NOMO-1 (cell line): ENCODE data around the gene CORIN.

Experiments
- DNase-seq, 2 experiments: peaks; one replicate each; lab custom pipeline; 2025; ENCODE audit not compliant: unreplicated experiment in 2 of 2; lab: John Stamatoyannopoulos, UW

Gene CORIN

DNA sequence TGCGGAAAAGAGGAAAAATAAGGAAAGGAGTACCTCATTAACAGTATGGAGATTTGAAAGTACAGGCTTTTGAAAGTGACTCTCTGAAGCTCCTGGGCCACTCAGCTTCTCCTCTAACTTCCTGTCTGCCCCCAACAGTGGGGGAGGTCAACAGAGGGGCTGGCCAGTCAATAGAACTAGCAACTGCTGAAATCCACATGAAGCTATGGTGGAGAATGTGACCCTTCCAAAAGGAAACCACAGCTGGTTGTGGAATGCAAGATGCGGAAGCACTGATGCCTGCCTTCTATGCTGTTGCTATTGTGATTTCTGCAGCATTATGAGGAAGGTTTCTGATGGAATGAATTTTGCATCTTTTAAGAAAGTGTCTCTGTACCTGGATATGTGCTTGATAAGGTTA, 2.4 kb downstream of the CORIN start:
- no peak for DNase-seq

DNA sequence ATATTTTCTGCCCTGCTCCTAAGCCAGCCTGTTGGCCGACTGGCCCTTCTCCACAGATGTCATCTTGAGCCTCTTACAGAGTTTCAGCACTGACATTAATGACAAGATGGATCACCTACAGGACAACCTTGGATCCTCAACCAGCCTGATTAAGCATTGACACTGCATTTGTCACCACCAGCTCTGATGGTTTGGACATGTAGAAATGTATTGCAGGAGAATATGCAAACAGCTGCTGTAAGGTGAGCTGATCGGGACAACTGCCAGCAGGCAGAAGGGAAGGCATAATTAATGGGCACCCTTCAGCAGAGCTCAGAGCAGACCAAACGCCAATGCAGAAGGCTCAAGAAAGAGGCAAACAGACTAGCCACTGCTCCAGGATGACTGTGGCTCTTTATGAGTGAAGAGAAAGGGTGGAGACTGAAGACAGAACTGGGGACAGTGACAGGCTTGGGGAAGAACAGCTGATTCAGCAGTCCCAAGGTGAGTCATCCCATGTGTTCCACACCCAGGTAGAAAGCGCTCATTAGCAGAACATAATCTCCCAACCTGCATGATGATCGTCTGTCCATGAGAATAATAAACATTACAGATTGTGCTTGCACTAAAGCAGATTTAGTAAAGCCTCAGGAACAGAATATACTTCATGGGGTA, 6.7 kb downstream of the CORIN start:
- no peak for DNase-seq

DNA sequence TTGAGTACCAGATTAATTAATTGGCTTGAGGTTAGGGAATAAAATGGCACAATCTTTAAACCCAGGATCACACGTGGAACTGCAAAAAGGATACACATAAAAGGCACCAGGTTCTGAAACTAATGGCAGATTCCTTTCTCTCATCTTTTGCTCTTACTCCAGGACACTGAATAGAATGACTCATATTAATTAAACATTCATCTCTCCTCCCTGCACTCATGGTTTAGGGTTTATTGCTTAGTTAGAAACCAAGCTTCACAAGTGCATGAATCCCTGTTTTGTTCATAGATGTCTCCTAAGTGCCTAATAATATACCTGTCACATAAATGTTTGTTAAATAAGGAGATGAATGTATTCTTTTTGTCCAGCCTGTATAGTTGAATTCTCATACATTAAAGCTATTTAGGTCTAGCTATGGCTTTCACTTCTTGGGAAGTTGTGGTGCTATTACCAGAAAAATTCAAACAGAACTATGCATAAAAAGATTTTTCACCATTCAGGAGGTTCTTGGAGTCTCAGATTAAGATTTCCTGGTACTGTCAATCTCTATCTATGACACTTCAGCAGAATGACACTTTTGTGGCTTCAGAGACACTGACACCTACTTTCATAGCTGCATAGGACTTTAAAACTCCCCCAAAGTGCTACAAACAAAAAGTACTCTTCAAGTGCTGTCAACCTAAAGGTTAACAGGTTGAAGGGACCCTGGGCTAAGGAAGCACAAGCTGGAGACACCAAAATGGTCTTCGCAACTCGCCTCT, 7.4 kb downstream of the CORIN start:
- DNase-seq, result no peak

DNA sequence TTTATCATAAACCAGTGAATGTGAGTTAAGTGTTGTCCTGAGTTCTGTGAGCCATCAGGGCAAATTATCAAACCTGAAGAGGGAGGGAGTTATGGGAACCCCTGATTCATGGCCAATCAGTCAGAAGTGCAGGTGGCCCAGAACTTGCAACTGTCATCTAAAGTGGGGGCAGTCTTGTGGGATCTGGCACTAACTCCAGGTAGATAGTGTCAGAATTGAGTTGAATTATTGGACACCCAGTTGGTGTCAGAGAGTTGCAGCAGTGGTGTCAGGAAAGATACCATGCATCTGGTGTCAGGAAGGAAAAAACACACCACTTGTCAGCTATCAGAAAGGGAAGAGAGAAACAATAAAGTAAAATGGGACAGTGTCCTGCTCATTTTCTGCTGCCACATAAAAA, 8.4 kb downstream of the CORIN start:
- no peak for DNase-seq

DNA sequence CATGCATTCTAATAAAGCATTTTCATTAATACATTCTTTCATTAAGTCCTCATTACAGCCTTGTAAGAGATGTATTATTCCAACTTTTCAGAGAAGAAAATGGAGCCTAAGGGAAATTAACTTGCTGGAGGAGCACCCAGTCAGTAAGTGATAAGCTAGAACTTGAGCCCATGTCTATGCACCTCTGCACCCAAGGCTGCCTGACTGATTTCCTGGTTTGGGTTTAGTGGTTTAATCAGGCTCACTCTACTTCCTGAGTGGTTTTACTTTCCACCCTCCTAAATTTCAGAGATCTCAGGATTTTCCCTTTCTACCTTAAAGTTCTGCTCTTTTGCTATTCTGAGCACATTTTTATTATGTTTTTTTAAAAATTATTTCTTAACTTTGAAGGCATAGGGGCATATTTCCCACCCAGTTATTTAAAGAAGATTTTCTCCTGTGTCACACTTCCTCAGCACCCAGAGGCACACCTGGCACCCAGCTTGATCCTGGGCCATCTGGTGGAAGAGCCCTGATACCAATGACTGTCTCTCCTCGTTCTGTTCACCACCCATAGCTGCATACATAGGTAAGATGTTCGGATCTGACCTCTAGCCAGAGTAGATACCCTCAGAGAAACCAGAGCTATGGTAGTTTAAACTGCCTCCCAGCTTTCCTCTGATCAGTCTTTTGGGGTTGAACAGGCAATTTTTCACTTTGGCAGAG, 10.4 kb downstream of the CORIN start:
- DNase-seq, result no peak

DNA sequence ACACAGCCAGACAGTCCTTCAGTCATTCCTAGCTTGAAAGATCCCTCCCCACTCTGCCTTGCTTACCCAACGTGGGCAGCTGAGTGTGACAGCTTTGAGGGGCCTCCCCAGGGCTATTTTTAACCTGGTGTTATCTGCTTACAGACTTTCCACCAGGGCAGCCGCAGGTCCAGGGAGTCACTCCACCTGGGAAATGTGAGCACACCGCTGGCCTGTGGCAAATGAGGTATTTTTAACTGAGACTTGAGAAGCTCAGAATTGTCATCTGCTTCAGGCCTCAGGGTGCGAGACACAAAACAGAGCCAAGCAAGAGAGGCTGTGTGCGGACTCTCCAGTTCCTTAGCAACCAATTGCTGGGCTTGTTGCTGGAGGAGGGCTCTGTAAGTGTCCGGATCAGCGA, 13.0 kb downstream of the CORIN start:
- DNase-seq, result no peak

DNA sequence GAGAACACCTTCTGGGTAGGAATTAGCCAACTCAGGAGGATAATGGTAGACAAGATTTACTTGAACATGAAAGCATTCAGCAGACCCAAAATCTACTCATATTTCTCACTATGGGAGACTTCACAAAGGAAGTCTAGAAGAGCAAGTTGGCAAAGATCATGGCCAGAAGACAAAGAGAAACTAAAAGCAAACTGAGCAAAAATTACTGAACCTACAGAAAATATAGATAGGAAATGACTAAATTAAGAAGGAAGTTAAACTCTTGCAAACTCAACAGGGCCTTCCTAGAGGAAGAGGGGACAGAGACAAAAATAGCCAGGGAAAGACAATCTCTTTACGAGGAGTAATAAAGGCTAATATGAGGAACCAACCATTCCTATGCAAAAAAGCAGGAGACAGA, 18.7 kb downstream of the CORIN start:
- peak in 1 of 2 experiments; percentile 25 for DNase-seq

DNA sequence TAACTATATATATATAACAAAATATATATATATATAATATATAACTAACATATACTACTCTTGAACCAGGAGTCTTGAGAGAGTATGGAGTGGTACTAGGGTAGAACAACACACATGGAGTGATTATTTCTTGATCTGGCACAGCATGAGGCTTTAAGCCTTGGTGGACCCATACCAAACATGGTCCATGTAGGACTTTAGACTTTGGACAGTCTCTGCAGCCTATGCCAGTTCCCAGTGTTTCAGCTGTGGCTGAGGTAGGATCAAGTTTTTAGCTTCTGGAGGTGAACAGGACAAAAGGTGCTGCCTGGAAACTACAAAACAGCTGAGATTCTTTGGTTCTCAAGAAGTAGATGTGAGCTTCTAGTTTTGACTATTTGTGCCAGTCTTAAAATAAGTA, 20.6 kb downstream of the CORIN start:
- DNase-seq, result no peak

DNA sequence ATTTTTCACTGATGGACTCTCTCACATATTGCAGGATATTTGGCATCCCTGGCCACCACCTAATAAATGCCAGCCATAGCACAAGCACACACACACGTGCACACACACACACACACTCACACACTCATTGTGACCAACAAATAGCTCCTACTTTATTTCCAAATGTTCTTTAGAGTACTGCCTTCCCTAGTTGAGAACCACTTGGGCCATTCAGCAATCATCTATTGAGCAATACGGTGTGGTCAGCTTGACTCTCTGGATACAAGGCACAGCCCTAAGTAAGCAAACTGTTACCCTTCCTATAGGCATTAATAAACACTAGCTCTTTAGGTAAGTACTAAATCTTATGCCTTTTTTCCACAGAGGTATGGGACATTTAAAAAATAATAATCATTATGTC, 21.1 kb downstream of the CORIN start:
- DNase-seq, result no peak

DNA sequence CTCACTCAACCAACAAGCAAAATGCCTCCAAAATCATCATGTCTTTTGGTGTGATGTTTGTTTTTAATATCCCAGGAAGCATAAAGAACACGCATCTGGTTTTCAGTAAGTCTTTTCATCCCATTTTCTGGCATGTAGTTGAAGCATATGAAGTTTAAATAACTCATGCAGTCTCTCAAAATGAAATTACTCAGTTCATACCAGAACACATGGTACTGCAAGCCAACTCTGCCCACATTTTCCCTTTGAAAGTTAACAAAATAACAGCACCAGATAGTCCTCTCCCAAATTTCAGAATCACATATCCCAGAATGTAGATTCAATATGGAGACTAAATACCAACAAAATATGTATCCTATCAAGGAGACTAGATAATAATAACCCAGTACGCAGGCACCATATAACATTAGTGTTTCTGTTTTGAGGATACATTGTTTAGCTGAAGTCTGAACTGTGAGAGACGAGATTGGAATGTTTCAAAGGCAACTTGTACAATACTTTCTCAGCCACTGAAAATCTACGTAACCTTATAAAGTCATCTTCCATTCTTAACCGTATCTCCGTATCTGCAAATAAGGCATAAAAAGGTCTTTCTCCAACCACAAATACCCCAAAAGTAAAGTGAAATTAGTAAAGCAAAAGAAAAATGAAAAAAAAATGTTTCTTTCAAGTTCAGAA, 23.1 kb downstream of the CORIN start:
- DNase-seq, result no peak

DNA sequence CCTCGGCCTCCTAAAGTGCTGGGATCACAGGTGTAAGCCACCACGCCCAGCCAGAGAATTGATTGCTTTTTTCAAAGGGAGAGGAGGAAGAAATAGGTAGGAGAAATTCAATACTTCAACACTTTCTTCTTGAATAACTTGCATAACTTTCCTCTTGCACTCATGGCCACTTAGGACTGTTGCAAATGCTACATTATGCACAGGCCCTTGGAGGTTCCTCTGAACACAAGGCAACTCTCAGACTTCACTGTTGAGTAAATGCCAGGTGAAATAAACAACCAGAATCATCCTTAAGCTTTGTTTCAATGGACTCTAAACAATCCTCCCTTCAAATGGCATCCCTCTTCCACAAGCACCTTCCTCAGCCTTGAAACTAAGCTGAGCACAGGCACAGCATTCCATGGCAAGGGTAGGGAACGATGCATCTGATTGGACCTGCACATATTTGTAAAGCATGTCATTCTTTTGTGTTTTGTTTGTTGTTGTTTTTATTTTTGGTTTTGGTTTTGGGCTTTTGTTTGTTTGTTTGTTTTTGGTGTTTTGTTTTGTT, 28.1 kb downstream of the CORIN start:
- DNase-seq, result no peak

DNA sequence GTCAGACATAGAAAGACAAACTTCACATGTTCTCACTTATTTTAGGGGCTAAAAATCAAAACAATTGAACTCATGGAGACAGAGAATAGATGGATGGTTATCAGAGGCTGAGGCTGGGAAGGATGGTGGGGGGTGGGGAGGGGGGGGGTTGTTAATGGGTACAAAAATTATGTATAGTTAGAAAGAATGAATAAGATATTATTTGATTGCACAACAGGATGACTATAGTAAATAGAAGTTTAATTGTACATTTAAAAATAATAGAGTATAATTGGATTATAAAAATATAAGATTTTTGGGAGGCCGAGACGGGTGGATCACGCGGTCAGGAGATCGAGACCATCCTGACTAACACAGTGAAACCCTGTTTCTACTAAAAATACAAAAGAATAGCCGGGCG, 33.3 kb downstream of the CORIN start:
- DNase-seq, result no peak

DNA sequence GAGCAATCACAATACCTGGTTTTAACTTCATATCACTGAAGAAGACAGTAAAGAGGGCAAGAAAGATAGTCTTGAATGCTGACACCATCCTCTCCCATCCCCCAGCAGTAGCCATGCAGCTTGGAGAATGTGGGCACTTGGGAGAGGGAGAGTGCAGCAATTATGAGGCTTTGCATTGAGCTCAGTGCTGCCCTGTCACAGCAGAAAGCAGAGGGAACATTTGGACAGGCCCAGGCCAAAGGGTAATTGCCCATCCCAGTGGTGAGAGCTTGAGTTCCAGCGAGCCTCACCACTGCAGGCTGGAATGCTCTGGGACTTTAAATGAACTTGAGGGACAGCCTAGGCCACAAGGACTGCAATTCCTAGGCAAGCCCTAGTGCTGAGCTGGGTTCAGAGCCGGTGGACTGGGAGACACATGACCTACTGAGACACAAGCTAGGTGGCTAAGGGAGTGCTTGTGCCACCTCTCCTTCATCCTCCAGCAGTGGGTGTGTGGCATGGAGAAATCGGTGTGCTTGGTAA, 36.3 kb downstream of the CORIN start:
- no peak for DNase-seq

DNA sequence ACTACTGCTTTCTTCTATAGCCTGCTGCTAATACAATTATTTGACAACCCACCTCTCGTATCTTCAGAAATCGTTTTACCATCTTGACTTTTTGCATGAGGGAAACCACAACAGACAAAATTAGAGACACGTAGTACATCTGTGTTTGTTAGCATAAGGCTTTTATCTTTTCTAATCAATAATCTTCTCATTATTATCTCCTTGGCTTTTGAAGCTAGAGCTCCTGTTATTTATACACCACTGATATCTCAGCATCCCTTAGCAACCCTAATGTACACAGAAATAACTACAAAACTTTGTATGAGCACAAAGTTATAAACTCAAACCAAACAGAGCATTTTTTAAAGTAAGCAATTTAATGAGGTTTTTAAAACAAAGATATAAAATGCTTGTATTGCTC, 39.7 kb downstream of the CORIN start:
- DNase-seq, result no peak

DNA sequence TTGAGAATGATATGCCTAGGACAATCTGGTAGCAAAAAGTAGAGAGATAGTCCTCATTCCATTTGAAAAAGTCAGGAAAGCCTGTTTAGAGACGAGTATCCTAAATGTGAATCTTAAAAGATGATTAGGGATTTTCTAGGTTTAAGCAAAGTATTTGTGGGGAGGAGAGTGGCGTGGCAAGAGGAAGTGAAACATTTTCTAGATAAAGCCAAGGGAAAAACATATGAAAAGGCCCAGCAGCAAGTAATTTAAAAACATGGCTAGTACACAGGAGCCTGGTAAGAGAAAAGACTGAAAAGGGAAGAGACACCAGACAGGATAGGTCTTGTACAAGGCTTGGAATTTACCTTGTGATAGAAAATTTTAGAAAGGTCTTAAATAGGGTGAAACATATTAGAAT, 45.9 kb downstream of the CORIN start:
- peak; percentile 34 to 62 for DNase-seq

DNA sequence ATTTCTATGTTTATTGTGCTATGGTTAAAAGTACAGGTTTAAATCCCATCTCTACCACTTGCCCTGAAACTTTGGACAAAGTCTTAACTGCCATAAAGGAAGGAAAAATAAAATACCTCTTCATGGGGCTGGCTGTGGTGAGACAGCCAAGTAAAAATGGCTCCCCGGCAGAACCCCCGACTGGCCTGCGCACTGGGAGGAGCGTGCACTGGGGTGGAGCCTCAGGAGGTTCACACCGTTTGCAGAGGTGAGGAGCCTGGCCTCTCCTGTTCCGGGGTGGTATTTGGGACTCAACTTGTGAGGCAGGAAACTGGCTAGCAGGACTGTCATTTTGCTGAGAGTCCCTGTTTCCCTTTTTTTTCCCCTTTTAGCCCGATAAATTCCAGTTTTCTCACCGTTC, 47.8 kb downstream of the CORIN start:
- no peak for DNase-seq

DNA sequence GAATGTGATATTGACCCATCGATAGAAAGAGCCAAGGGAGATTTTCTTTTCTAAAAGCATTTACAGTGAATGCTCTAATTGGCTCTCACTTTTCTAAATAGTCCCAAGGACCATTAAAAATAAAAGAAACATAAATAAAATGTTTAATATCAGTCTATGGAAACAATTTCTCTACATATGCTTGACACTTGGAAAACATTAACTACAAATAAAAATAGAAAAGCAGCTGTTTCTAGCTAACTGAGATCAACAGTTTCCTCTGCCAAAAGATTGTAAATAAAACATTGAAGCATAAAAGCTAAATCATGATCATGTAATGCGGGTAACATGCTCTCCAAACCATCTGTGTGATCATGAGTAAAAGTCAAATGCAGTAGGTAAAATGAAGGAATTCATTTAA, 49.7 kb downstream of the CORIN start:
- no peak for DNase-seq

DNA sequence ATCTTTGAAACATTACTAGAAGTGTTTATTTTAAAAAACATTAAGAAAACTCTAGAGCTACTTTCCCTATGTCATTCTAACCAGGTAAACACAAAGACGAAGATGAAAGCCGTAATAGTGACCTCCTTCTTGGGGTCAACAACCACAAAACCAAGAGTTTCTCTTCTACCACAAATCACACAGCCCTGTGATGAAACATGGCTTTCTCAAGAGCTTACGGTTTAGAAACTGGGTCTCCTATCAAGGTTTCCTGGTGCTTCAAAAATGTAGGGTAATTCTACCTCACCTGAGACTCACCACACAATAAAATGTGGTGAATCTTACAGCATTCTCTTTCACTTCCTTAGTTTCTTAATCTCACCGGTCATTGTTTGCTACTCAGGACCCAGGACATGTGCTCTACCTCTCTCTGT, 50.9 kb downstream of the CORIN start:
- DNase-seq, result peak in 1 of 2 experiments; percentile 19

DNA sequence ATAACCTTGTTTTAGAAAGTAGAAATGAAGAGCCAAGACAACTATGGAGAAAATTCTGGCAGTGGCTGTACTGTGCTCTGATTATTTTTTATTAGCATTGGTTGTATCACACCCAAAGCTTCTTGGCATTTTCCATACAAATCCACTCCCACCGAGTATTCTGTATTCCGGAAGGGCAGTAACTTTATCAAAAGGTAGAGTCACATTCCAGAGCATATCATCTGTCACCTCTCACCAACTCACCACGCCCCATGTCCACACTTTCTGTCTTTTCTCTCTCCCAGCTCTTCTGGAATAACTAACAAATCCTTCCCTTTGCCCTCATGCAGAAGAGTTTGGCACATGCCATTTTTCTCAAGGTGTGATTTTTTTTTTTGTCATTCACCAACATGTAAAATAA, 52.7 kb downstream of the CORIN start:
- no peak for DNase-seq

DNA sequence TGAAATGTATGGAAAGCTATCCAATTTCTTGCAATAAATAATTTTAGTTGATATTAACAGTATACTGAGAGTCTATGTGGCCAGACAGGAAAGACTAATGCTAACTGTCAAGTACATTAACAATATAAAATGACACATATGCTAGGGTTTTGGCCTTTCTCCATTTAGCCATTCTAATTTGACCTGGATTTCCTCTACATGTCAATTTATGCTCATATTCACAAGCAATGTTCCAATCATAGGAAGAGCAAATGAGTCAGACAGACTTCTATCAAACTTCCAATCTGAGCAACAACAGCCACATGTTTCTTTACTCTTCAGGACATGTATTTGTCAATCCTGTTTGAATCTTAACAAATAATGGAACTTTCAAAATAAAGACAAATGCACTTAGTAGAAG, 53.6 kb downstream of the CORIN start:
- no peak for DNase-seq

DNA sequence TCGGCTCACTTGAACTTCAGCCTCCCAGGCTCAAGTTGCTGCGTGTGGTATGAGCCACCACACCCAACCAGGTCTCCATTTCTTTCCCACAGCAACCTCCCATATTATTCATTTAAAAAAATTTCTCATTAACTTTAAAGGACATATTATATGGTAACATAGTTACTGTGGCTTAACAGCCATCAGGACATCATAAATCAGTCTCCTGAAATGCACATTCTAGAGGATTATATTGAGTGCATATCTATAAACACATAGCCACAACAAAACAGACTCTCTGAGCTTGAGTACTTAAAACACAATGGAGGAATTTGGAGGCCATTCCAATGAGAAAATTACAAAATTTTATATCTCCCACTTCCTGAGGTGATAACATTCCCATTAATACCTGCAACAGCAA, 61.5 kb downstream of the CORIN start:
- DNase-seq, result no peak
